Hepatocyte (in vitro differentiated cells): ENCODE data around the gene INSYN1. TPM values are rescaled to one million over a fixed set of nuclear protein-coding genes. Genes with fewer than 3 reads are reported as not detected.

Source experiments
- DNase-seq: peaks from one replicate; pipeline ENCODE4 v3.0.0-alpha.2; 2016; ENCODE audit warnings: low spot score
- H2AFZ ChIP-seq: fragments of 200-600 bp; sonication (generic); 2 replicates; pipeline ENCODE4 v1.6.0; 2016; ENCODE audit warnings: antibody characterized with exemption, mild to moderate bottlenecking
- H3K27ac ChIP-seq: fragments of 200-600 bp; sonication (generic); 2 replicates; pipeline ENCODE4 v1.5.1; 2016; ENCODE audit warnings: mild to moderate bottlenecking
- H3K27me3 ChIP-seq: fragments of 200-600 bp; sonication (generic); 2 replicates; pipeline ENCODE4 v1.6.1; 2016
- H3K36me3 ChIP-seq: fragments of 200-600 bp; sonication (generic); replicated peaks from 2 replicates; pipeline ENCODE4 v1.5.1; 2016; ENCODE audit warnings: low read depth; ENCODE audit not compliant: insufficient read depth
- H3K4me1 ChIP-seq: fragments of 200-600 bp; sonication (generic); 2 replicates; pipeline ENCODE4 v1.5.1; 2016; ENCODE audit warnings: mild to moderate bottlenecking, moderate library complexity; ENCODE audit not compliant: insufficient read depth
- H3K4me2 ChIP-seq: fragments of 200-600 bp; sonication (generic); 2 replicates; pipeline ENCODE4 v1.6.0; 2016
- H3K4me3 ChIP-seq: fragments of 200-600 bp; sonication (generic); 2 replicates; pipeline ENCODE4 v1.5.1; 2016; ENCODE audit warnings: mild to moderate bottlenecking
- H3K79me2 ChIP-seq: fragments of 200-600 bp; sonication (generic); 2 replicates; pipeline ENCODE4 v1.6.0; 2017; ENCODE audit warnings: mild to moderate bottlenecking
- H3K9me2 ChIP-seq: fragments of 200-600 bp; sonication (generic); replicated peaks from 2 replicates; pipeline ENCODE4 v1.6.0; 2017; ENCODE audit warnings: mild to moderate bottlenecking; ENCODE audit not compliant: insufficient read depth
- H3K9me3 ChIP-seq: fragments of 200-600 bp; sonication (generic); 2 replicates; pipeline ENCODE4 v1.5.1; 2016; ENCODE audit warnings: low read depth, mild to moderate bottlenecking
- H4K20me1 ChIP-seq: fragments of 200-600 bp; sonication (generic); 2 replicates; pipeline ENCODE4 v1.6.0; 2016; ENCODE audit warnings: mild to moderate bottlenecking; ENCODE audit not compliant: insufficient read depth, poor library complexity, severe bottlenecking
- CTCF ChIP-seq: fragments of 200-600 bp; sonication (generic); IDR thresholded peaks from 2 replicates; pipeline ENCODE4 v1.5.1; 2016; ENCODE audit warnings: antibody characterized with exemption, mild to moderate bottlenecking; ENCODE audit not compliant: poor library complexity
- EZH2 ChIP-seq: fragments of 200-600 bp; sonication (generic); IDR thresholded peaks from 2 replicates; pipeline ENCODE4 v1.6.1; 2016; ENCODE audit warnings: antibody characterized with exemption, mild to moderate bottlenecking, borderline replicate concordance
- EZH2phosphoT487 ChIP-seq: fragments of 200-600 bp; sonication (generic); IDR thresholded peaks from one replicate; pipeline ENCODE4 v1.6.1; 2018; ENCODE audit warnings: antibody characterized with exemption, mild to moderate bottlenecking, low read depth, moderate library complexity; ENCODE audit not compliant: unreplicated experiment, severe bottlenecking
- WGBS: methylation state at CpG from one replicate; pipeline ENCODE4 v1.1.6; 2016; ENCODE audit warnings: low lambda C conversion rate; ENCODE audit errors: missing lambda C conversion rate; 5-methylcytosine and 5-hydroxymethylcytosine counted together
- polyA plus RNA-seq: library from polyadenylated mRNA; unstranded; fragments of >200 nt; fragmentation: Nextera tagmentation; extraction: Ambion mirVana; gene quantifications from 2 replicates; pipeline ENCODE4 v1.2.1, GENCODE V29; 2016
- total RNA-seq: library from RNA; depleted of rRNA; stranded (reverse); fragments of >200 nt; gene quantifications from 2 replicates; pipeline ENCODE4 v1.2.3, GENCODE V29; 2014

Gene INSYN1
- total and polyA plus RNA-seq, 2 experiments from 2014 or later = 3.3 to 8.1 TPM

GRCh38 chr15:73691396-73691795, 61.8 kb downstream of the INSYN1 start:
- Histone ChIP-seq H3K9me3 (no peaks in the 10 kb centered on the region), H3K4me1 (peaks cover 40% of the 10 kb centered on the region), H3K9me2 (no peaks in the 10 kb centered on the region), H3K27ac (peak overlapping the region; percentile 9), H4K20me1 (peaks cover 96% of the 10 kb centered on the region), H3K79me2 (peaks cover 98% of the 10 kb centered on the region), H3K27me3 (no peaks in the 10 kb centered on the region), H2AFZ (no peak overlapping the region), H3K36me3 (no peaks in the 10 kb centered on the region), H3K4me2 (no peak overlapping the region), H3K4me3 (no peak overlapping the region)
- WGBS = 57% methylated on average over 6 of the region's 6 CpGs
- peak; percentile 86 for DNase-seq
- TF ChIP-seq CTCF (peak; percentile 14), EZH2phosphoT487 (no peak), EZH2 (no peak)

- no peaks in the 10 kb centered on the region for H3K9me2 ChIP-seq
- H3K4me2 ChIP-seq = peak overlapping the region; percentile 96
- H3K27ac ChIP-seq = peak overlapping the region; percentile 98
- H2AFZ ChIP-seq = no peak overlapping the region
- H3K9me3 ChIP-seq = no peaks in the 10 kb centered on the region
- 91% methylated on average over 6 of the region's 6 CpGs for WGBS
- H3K27me3 ChIP-seq = no peaks in the 10 kb centered on the region
- no peaks in the 10 kb centered on the region for H3K36me3 ChIP-seq
- DNase-seq = peak; percentile 38
- TF ChIP-seq CTCF (no peak), EZH2phosphoT487 (no peak), EZH2 (no peak)
- H3K4me1 ChIP-seq = peaks cover 47% of the 10 kb centered on the region
- H3K4me3 ChIP-seq = no peak overlapping the region
- H4K20me1 ChIP-seq = peaks cover 77% of the 10 kb centered on the region
- H3K79me2 ChIP-seq = peaks cover 89% of the 10 kb centered on the region
Measured at GRCh38 chr15:73688455-73688854, 64.7 kb downstream of the INSYN1 start.

DNA sequence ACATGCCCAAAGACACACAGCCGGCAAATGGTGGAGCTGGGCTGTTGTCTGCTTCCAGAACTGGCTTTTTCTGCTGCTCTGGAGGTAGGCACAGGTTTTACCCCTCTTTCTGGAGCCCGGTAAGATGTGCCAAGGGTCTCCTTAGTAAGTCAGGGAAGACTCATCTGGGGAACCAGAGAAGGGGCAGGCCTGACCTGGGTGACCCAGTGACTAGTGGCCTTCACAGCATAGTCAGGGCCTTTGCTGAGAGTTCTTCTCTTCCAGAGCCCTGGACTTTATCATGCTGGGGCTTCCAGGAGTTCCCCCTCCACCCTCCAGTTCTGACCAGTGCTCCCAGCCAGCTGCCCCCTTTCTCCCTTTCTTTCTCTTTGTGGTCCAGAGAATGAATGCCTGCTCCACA, 65.8 kb downstream of the INSYN1 start:
- Histone ChIP-seq H3K36me3 (no peaks in the 10 kb centered on the region), H3K4me1 (peaks cover 48% of the 10 kb centered on the region), H3K4me2 (peak overlapping the region; percentile 96), H3K9me2 (no peaks in the 10 kb centered on the region), H3K4me3 (no peak overlapping the region), H4K20me1 (peaks cover 66% of the 10 kb centered on the region), H3K79me2 (peaks cover 78% of the 10 kb centered on the region), H3K9me3 (no peaks in the 10 kb centered on the region), H2AFZ (no peak overlapping the region), H3K27ac (peak overlapping the region; percentile 98), H3K27me3 (no peaks in the 10 kb centered on the region)
- no peak for DNase-seq
- TF ChIP-seq EZH2phosphoT487 (no peak), CTCF (no peak), EZH2 (no peak)
- 94% methylated on average over 2 of the region's 2 CpGs for WGBS
